Lower leg skin (tissue), 4 donors: ENCODE results near the gene MAGI2. TPM values are rescaled to one million over a fixed set of nuclear protein-coding genes. Genes with fewer than 3 reads are reported as not detected.

Source experiments
- DNase-seq, 2 donors: peaks; one replicate each; pipeline ENCODE4 v3.0.0-alpha.2; 2019; ENCODE audit warnings: low spot score in 2 of 2
- H3K4me3 ChIP-seq: fragments of 200-600 bp; sonication (generic); 2 replicates; pipeline ENCODE4 v1.5.1; 2017; ENCODE audit warnings: mild to moderate bottlenecking, low read depth; ENCODE audit not compliant: poor library complexity, severe bottlenecking
- POLR2A ChIP-seq, 2 donors: fragments of 450-650 bp; IDR thresholded peaks; one replicate each; pipeline ENCODE4 v1.6.1; 2016 to 2017; ENCODE audit warnings: antibody characterized with exemption in 2 of 2, mild to moderate bottlenecking in 1 of 2, moderate library complexity in 1 of 2
- WGBS, 2 donors: methylation state at CpG; one replicate each; pipeline ENCODE4 v1.1.5; 2018; 5-methylcytosine and 5-hydroxymethylcytosine counted together
- intact Hi-C: fragments of 100-400 bp; cut with DNase I; formaldehyde crosslinking; loops from one replicate; pipeline ENCODE4 v1.15.0; 2023; ENCODE audit warnings: low total_unique reads
- total RNA-seq, 4 donors: library from RNA; depleted of rRNA; stranded (reverse); fragments of >200 nt; gene quantifications; one replicate each; pipeline ENCODE4 v1.1.0, GENCODE V29; 2016
- TF ChIP-seq, protein P1 (sequence below), 3 donors: fragments of 450-650 bp; IDR thresholded peaks; one replicate each; pipeline ENCODE4 v1.5.1; 2016; ENCODE audit warnings: antibody characterized with exemption in 3 of 3, mild to moderate bottlenecking in 3 of 3, moderate library complexity in 2 of 3

MAGI2 gene
- total RNA-seq, 4 donors from 2014 or later, result 1.6 to 3.0 (median 2.1) TPM

- 56 to 60% methylated on average over 3 of the region's 3 CpGs for WGBS, 2 donors
- no peak for TF ChIP-seq POLR2A (IDR thresholded peaks at IDR 0.05)
- TF ChIP-seq, protein P1, sequence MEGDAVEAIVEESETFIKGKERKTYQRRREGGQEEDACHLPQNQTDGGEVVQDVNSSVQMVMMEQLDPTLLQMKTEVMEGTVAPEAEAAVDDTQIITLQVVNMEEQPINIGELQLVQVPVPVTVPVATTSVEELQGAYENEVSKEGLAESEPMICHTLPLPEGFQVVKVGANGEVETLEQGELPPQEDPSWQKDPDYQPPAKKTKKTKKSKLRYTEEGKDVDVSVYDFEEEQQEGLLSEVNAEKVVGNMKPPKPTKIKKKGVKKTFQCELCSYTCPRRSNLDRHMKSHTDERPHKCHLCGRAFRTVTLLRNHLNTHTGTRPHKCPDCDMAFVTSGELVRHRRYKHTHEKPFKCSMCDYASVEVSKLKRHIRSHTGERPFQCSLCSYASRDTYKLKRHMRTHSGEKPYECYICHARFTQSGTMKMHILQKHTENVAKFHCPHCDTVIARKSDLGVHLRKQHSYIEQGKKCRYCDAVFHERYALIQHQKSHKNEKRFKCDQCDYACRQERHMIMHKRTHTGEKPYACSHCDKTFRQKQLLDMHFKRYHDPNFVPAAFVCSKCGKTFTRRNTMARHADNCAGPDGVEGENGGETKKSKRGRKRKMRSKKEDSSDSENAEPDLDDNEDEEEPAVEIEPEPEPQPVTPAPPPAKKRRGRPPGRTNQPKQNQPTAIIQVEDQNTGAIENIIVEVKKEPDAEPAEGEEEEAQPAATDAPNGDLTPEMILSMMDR (IDR thresholded peaks at IDR 0.05), result no peak
- intact Hi-C loops, result no loop called here
Measured at GRCh38 chr7:78850093-78850740, 603.2 kb downstream of the MAGI2 start.

DNA sequence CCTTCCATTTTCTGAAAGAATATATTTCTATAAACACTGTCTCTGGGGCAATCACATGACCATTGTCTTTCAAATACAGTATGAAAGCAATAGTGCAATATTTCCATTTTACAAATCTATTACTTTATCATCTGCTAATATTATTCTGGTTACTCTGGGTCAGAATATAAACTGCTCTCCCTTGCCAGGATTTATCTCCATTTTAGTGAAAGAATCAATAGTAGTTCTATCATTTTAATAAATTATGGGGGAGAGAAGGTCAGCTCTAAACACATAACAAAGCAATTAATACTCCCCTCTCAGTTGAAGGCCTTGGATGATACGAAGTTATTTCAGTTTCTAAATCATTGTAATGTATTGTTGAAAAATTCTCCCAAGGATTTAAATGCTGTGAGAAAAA is 608.3 kb downstream of the MAGI2 start:
- TF ChIP-seq, protein P1 (IDR thresholded peaks at IDR 0.05), result no peak
- no peak for TF ChIP-seq POLR2A (IDR thresholded peaks at IDR 0.05)
- intact Hi-C loops, result no loop called here
- H3K4me3 ChIP-seq, result no peak overlapping the region
- WGBS, 2 donors, result 53 to 63% methylated on average over 1 of the region's 1 CpG
- no peak for DNase-seq

More at GRCh38 chr7:78850093-78850740, 603.2 kb downstream of the MAGI2 start:
- no peak for DNase-seq
- H3K4me3 ChIP-seq, result no peak overlapping the region

DNA sequence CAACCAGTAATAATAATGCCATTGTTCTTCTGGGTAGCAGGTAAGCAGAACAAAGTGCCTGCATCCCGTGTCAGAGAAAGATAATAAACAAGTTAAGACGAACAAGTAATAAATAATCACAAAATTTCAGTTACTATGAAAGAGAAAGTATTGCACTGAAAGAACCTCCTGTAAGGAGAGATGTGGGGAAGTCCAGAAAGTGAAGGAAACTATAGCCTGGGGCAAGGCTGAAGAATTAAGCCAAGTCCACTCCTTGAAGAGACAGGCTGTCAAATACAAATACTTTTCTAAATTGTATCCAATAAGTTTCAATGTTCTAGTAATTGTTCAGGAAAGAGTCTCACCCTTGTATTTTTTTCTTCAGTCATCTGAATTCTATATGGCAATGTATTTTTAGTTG is 611.4 kb downstream of the MAGI2 start:
- 21 to 22% methylated on average over 2 of the region's 2 CpGs for WGBS, 2 donors
- intact Hi-C loops, result no loop called here
- no peak for DNase-seq
- TF ChIP-seq POLR2A (IDR thresholded peaks at IDR 0.05), result no peak
- TF ChIP-seq, protein P1 (IDR thresholded peaks at IDR 0.05), result no peak
- H3K4me3 ChIP-seq, result no peak overlapping the region

GRCh38 chr7:78835897-78836296 is 617.6 kb downstream of the MAGI2 start:
- 89% methylated on average over 5 of the region's 5 CpGs for WGBS, 2 donors
- no peak overlapping the region for H3K4me3 ChIP-seq
- no peak for TF ChIP-seq POLR2A (IDR thresholded peaks at IDR 0.05)
- TF ChIP-seq, protein P1 (IDR thresholded peaks at IDR 0.05), result no peak
- DNase-seq, result no peak
- intact Hi-C loops, result no loop called here

GRCh38 chr7:78828317-78828716 is 625.1 kb downstream of the MAGI2 start:
- TF ChIP-seq POLR2A (IDR thresholded peaks at IDR 0.05), result no peak
- TF ChIP-seq, protein P1 (IDR thresholded peaks at IDR 0.05), result no peak
- intact Hi-C loops, result no loop called here

More at GRCh38 chr7:78828317-78828716, 625.1 kb downstream of the MAGI2 start:
- no peak for DNase-seq
- no peak overlapping the region for H3K4me3 ChIP-seq
- WGBS, 2 donors, result 78% methylated on average over 1 of the region's 1 CpG
